ENCODE results near the gene GNAZ.

- TF ChIP-seq POLR2A (IDR thresholded peaks at IDR 0.05) (no peak), CTCF (IDR thresholded peaks at IDR 0.05) (no peak)
Measured at GRCh38 chr22:23106344-23106743, 36.0 kb downstream of the GNAZ start.
